Neutrophil (primary cell): Measurements from ENCODE around the gene SLC25A12.

Experiments used
- H3K27ac ChIP-seq: fragments of 200-600 bp; sonication (generic); 2 replicates; pipeline ENCODE4 v1.5.1; 2016; ENCODE audit warnings: mild to moderate bottlenecking, moderate library complexity
- H3K27me3 ChIP-seq: fragments of 200-600 bp; sonication (generic); 2 replicates; pipeline ENCODE4 v1.6.0; 2016; ENCODE audit warnings: mild to moderate bottlenecking
- H3K36me3 ChIP-seq: fragments of 200-600 bp; sonication (generic); 2 replicates; pipeline ENCODE4 v1.5.1; 2017
- H3K4me1 ChIP-seq, 2 experiments: fragments of 200-600 bp in 1 of 2; sonication (generic) in 1 of 2; 1 replicate in 1 of 2; 2 replicates in 1 of 2; pipeline versions ENCODE4 v1.5.1 to v1.6.1; 2013 to 2016; ENCODE audit warnings: low read depth in 1 of 2, low read length in 1 of 2, mild to moderate bottlenecking in 1 of 2, moderate library complexity in 1 of 2; ENCODE audit not compliant: control insufficient read depth in 1 of 2, insufficient read depth in 1 of 2
- H3K4me3 ChIP-seq, 2 experiments: fragments of 200-600 bp in 1 of 2; sonication (generic) in 1 of 2; 1 replicate in 1 of 2; 2 replicates in 1 of 2; pipeline ENCODE4 v1.5.1; 2013 to 2016; ENCODE audit warnings: low read depth in 1 of 2, low read length in 1 of 2, mild to moderate bottlenecking in 1 of 2, moderate library complexity in 1 of 2
- H3K9me3 ChIP-seq: fragments of 200-600 bp; sonication (generic); 2 replicates; pipeline ENCODE4 v1.5.1; 2016
- TF ChIP-seq, protein P1 (sequence below): fragments of 200-600 bp; sonication (generic); IDR thresholded peaks from 2 replicates; pipeline ENCODE4 v1.5.1; 2016; ENCODE audit warnings: antibody characterized with exemption

The SLC25A12 gene

DNA sequence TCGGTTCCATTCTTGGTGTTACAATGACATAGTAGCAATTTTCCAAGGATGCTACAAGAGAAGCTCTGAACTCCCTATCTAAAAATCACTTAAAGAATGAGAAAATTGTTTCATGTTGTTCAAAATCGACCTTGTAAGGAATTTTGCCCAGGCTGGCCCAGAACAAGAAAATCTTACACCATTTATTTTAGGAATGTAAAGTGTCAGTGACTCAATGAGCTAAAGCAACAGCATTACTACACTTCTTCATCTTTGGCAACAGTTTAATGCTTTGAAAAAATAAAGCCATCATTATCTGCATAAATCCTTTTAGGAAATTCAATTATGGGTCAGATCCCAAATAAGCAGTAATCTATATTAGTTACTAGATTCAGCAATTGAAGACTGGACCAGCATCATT lies 38.6 kb downstream of the SLC25A12 start:
- Histone ChIP-seq H3K9me3 (no peaks in the 10 kb centered on the region), H3K4me1 (no peaks in the 10 kb centered on the region), H3K36me3 (no peaks in the 10 kb centered on the region), H3K27ac (no peak overlapping the region), H3K27me3 (no peaks in the 10 kb centered on the region), H3K4me3 (no peak overlapping the region)
- TF ChIP-seq, protein P1, sequence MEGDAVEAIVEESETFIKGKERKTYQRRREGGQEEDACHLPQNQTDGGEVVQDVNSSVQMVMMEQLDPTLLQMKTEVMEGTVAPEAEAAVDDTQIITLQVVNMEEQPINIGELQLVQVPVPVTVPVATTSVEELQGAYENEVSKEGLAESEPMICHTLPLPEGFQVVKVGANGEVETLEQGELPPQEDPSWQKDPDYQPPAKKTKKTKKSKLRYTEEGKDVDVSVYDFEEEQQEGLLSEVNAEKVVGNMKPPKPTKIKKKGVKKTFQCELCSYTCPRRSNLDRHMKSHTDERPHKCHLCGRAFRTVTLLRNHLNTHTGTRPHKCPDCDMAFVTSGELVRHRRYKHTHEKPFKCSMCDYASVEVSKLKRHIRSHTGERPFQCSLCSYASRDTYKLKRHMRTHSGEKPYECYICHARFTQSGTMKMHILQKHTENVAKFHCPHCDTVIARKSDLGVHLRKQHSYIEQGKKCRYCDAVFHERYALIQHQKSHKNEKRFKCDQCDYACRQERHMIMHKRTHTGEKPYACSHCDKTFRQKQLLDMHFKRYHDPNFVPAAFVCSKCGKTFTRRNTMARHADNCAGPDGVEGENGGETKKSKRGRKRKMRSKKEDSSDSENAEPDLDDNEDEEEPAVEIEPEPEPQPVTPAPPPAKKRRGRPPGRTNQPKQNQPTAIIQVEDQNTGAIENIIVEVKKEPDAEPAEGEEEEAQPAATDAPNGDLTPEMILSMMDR: no peak

DNA sequence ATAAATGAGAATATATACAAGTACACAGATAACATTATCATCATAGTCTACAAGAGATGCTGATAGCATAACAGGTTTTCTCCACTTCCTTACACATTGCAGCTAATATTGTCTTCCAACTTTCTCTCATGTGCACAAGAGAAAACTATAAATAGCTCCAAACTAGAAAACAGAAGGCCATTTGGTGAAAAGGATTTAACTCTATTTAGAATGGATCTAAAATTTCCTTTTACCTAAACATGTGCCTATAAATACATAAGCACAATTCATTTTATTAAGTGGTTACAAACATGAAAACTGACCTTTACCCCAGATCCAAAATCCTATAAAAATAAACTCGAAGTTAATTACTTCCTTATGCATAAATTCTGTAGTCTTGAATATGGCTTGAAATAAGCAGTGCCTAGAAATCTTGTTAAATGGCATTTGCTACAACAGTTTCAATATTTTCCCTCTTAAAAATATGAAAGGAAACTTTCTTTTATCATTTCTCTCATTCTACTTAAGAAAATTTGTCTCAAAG lies 41.6 kb downstream of the SLC25A12 start:
- no peaks in the 10 kb centered on the region for H3K9me3 ChIP-seq
- no peaks in the 10 kb centered on the region for H3K36me3 ChIP-seq
- no peaks in the 10 kb centered on the region for H3K4me1 ChIP-seq
- TF ChIP-seq, protein P1: no peak
- H3K27me3 ChIP-seq: no peaks in the 10 kb centered on the region
- H3K4me3 ChIP-seq: no peak overlapping the region
- no peak overlapping the region for H3K27ac ChIP-seq

DNA sequence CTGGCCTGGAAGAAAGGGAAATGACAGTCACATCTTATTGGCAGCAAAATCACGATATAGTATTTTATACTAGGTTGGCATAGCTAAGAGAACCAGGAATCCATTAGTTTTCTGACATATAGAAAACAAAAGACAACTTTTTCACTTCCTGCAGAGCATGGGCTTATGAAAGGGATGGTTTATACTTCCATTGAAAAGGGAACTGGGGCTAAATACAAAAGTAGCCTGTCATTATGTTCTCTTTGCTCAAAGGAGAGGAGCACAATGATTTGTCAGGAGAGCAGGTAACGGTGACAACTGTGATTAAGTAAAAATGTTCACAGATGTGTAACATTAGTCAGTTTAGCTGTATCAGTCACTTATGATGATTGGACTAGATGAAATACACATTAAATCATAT lies 46.4 kb downstream of the SLC25A12 start:
- TF ChIP-seq, protein P1: no peak
- H3K9me3 ChIP-seq: no peaks in the 10 kb centered on the region
- H3K4me3 ChIP-seq: no peak overlapping the region
- H3K27ac ChIP-seq: no peak overlapping the region
- H3K36me3 ChIP-seq: no peaks in the 10 kb centered on the region
- no peaks in the 10 kb centered on the region for H3K4me1 ChIP-seq
- H3K27me3 ChIP-seq: no peaks in the 10 kb centered on the region

DNA sequence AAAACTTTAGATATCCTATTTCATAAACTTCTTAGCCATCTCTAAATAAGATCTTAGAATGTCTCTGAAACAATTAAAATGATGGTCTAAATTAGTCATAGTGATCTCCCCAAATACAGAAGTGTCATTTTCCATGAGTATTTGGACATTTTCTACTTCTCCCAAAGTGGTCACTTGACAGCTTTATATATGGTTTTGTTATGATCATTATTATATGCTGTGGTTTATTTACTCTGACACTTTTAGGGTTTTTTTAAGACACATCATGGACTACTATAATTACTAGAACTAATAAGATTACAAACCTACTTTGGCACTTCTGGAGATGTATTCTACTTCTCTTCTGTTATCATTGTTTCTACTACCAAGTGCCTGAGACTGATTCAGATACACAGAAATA lies 47.1 kb downstream of the SLC25A12 start:
- H3K27me3 ChIP-seq: no peaks in the 10 kb centered on the region
- H3K4me1 ChIP-seq: no peaks in the 10 kb centered on the region
- no peaks in the 10 kb centered on the region for H3K9me3 ChIP-seq
- no peak overlapping the region for H3K27ac ChIP-seq
- H3K4me3 ChIP-seq: no peak overlapping the region
- H3K36me3 ChIP-seq: no peaks in the 10 kb centered on the region
- TF ChIP-seq, protein P1: no peak

DNA sequence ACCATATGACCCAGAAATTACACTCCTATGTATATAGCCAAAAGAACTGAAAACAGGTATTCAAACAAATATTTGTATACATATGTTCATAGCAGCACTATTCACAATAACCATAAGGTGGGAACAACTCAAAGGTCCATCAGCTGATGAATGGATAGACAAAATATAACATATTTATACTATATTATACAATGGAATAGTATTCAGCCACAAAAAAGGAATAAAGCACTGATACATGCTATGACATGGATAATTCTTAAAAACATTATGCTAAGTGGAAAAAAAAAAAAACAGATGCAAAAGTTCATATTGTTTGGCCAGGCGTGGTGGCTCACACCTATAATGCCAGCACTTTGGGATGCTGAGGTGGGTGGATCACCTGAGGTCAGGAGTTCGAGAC lies 52.0 kb downstream of the SLC25A12 start:
- H3K27ac ChIP-seq: no peak overlapping the region
- H3K9me3 ChIP-seq: no peaks in the 10 kb centered on the region
- H3K27me3 ChIP-seq: no peaks in the 10 kb centered on the region
- no peaks in the 10 kb centered on the region for H3K4me1 ChIP-seq
- peaks cover 10% of the 10 kb centered on the region for H3K36me3 ChIP-seq
- TF ChIP-seq, protein P1: no peak
- no peak overlapping the region for H3K4me3 ChIP-seq

DNA sequence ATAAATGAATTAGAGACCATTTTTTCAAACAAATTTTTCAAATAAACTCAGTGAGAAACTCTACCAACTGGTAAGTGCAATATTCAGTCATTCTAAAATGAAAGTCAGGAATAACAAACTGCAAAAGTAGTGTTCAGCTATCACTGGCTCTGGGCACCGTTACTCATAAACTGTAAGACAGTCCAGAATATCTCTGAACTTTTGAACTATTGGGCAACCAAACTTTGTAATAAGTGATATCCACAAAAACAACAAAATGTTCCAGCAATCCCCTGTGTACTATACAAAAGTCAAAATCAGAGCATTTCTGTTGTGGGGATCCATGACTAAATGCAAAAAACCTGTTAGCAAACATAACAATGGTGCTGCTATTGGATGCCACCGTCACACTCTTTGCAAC lies 56.3 kb downstream of the SLC25A12 start:
- H3K9me3 ChIP-seq: no peaks in the 10 kb centered on the region
- H3K4me1 ChIP-seq: no peaks in the 10 kb centered on the region
- no peak overlapping the region for H3K27ac ChIP-seq
- no peak overlapping the region for H3K4me3 ChIP-seq
- no peaks in the 10 kb centered on the region for H3K27me3 ChIP-seq
- TF ChIP-seq, protein P1: no peak
- H3K36me3 ChIP-seq: peaks cover 32% of the 10 kb centered on the region
